ENCODE results near the gene FRAS1. TPM values are rescaled to one million over a fixed set of nuclear protein-coding genes. Genes with fewer than 3 reads are reported as not detected.

The FRAS1 gene
- total RNA-seq, 1 experiment from 2014 or later = 82.0 TPM

DNA sequence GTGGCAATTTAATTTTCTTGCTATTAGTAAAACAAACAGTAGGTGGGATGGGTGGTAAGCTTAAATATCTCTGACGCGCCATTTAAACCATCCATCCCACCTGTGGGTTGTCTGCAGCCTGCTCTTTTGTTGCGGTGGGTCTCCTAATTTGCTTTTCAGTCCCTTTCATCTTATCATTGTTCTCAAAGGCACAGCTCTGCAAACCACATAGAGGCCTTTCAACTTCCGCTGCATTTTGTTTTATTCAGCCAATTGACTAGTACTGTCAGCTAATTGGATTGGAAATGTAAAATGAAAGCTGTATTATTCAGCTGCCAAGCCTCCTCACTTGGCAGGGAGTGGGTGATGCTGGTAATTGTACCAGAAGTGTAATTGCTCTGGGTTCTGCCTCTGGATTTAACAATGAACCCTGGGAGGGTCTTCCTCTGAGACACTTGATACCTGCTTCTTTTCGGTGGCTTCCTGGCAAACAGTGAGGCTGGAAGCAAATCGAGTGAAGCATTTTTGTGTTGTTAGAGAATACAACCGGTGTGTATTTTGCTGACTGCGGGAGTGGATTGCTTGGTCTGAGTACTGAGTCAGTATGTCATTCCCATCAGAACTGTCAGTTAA, 165.6 kb downstream of the FRAS1 start:
- no peaks in the 10 kb centered on the region for H3K27me3 Mint-ChIP-seq (ENCODE audit: low read depth)
- H3K36me3 Mint-ChIP-seq = peaks cover 13% of the 10 kb centered on the region
- TF ChIP-seq, protein P1, sequence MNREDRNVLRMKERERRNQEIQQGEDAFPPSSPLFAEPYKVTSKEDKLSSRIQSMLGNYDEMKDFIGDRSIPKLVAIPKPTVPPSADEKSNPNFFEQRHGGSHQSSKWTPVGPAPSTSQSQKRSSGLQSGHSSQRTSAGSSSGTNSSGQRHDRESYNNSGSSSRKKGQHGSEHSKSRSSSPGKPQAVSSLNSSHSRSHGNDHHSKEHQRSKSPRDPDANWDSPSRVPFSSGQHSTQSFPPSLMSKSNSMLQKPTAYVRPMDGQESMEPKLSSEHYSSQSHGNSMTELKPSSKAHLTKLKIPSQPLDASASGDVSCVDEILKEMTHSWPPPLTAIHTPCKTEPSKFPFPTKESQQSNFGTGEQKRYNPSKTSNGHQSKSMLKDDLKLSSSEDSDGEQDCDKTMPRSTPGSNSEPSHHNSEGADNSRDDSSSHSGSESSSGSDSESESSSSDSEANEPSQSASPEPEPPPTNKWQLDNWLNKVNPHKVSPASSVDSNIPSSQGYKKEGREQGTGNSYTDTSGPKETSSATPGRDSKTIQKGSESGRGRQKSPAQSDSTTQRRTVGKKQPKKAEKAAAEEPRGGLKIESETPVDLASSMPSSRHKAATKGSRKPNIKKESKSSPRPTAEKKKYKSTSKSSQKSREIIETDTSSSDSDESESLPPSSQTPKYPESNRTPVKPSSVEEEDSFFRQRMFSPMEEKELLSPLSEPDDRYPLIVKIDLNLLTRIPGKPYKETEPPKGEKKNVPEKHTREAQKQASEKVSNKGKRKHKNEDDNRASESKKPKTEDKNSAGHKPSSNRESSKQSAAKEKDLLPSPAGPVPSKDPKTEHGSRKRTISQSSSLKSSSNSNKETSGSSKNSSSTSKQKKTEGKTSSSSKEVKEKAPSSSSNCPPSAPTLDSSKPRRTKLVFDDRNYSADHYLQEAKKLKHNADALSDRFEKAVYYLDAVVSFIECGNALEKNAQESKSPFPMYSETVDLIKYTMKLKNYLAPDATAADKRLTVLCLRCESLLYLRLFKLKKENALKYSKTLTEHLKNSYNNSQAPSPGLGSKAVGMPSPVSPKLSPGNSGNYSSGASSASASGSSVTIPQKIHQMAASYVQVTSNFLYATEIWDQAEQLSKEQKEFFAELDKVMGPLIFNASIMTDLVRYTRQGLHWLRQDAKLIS (CRISPR knock-in tag; IDR thresholded peaks at IDR 0.05; ENCODE audit: borderline replicate concordance) = no peak
- TF ChIP-seq ZNF416 (CRISPR knock-in tag; IDR thresholded peaks at IDR 0.05) (no peak), KAT7 (CRISPR knock-in tag; IDR thresholded peaks at IDR 0.05; ENCODE audit: borderline replicate concordance) (no peak), OVOL2 (CRISPR knock-in tag; IDR thresholded peaks at IDR 0.05; ENCODE audit: borderline replicate concordance) (no peak), CDX4 (CRISPR knock-in tag; IDR thresholded peaks at IDR 0.05; ENCODE audit: borderline replicate concordance) (no peak), HMGXB4 (CRISPR knock-in tag; IDR thresholded peaks at IDR 0.05) (no peak), SMAD4 (CRISPR knock-in tag; IDR thresholded peaks at IDR 0.05) (no peak), PRDM15 (CRISPR knock-in tag; IDR thresholded peaks at IDR 0.05) (no peak), IRF2 (CRISPR knock-in tag; IDR thresholded peaks at IDR 0.05; ENCODE audit: borderline replicate concordance, low read depth) (no peak), RORB (CRISPR knock-in tag; IDR thresholded peaks at IDR 0.05) (no peak), ZMAT4 (CRISPR knock-in tag; IDR thresholded peaks at IDR 0.05) (no peak), CREB1 (CRISPR knock-in tag; IDR thresholded peaks at IDR 0.05) (no peak), ZNF532 (CRISPR knock-in tag; IDR thresholded peaks at IDR 0.05; ENCODE audit: borderline replicate concordance) (no peak)
- TF ChIP-seq, protein P2, sequence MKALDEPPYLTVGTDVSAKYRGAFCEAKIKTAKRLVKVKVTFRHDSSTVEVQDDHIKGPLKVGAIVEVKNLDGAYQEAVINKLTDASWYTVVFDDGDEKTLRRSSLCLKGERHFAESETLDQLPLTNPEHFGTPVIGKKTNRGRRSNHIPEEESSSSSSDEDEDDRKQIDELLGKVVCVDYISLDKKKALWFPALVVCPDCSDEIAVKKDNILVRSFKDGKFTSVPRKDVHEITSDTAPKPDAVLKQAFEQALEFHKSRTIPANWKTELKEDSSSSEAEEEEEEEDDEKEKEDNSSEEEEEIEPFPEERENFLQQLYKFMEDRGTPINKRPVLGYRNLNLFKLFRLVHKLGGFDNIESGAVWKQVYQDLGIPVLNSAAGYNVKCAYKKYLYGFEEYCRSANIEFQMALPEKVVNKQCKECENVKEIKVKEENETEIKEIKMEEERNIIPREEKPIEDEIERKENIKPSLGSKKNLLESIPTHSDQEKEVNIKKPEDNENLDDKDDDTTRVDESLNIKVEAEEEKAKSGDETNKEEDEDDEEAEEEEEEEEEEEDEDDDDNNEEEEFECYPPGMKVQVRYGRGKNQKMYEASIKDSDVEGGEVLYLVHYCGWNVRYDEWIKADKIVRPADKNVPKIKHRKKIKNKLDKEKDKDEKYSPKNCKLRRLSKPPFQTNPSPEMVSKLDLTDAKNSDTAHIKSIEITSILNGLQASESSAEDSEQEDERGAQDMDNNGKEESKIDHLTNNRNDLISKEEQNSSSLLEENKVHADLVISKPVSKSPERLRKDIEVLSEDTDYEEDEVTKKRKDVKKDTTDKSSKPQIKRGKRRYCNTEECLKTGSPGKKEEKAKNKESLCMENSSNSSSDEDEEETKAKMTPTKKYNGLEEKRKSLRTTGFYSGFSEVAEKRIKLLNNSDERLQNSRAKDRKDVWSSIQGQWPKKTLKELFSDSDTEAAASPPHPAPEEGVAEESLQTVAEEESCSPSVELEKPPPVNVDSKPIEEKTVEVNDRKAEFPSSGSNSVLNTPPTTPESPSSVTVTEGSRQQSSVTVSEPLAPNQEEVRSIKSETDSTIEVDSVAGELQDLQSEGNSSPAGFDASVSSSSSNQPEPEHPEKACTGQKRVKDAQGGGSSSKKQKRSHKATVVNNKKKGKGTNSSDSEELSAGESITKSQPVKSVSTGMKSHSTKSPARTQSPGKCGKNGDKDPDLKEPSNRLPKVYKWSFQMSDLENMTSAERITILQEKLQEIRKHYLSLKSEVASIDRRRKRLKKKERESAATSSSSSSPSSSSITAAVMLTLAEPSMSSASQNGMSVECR (CRISPR knock-in tag; IDR thresholded peaks at IDR 0.05; ENCODE audit: borderline replicate concordance) = no peak
- TF ChIP-seq, protein P3, sequence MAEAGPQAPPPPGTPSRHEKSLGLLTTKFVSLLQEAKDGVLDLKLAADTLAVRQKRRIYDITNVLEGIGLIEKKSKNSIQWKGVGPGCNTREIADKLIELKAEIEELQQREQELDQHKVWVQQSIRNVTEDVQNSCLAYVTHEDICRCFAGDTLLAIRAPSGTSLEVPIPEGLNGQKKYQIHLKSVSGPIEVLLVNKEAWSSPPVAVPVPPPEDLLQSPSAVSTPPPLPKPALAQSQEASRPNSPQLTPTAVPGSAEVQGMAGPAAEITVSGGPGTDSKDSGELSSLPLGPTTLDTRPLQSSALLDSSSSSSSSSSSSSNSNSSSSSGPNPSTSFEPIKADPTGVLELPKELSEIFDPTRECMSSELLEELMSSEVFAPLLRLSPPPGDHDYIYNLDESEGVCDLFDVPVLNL (CRISPR knock-in tag; IDR thresholded peaks at IDR 0.05; ENCODE audit: borderline replicate concordance, low read depth) = no peak
- H3K27ac Mint-ChIP-seq = peak overlapping the region; percentile 23
- H3K4me3 Mint-ChIP-seq = peak overlapping the region; percentile 35
- H3K9me3 Mint-ChIP-seq = peaks cover 13% of the 10 kb centered on the region
- peaks cover 54% of the 10 kb centered on the region for H3K4me1 Mint-ChIP-seq
- DNase-seq (ENCODE audit: low spot score) (no peak), ATAC-seq (peak; percentile 74)
- ChIA-PET POLR2A (interaction anchor here (0.6 kb wide), 1 partner anchor 317 kb away, joined by 7 read pairs; no protein-coding TSS in a partner anchor), CTCF (interaction anchor here (0.7 to 1.6 kb wide), 7 partner anchors 15 to 228 kb away, joined by 3 to 5 read pairs (median 3); no protein-coding TSS in a partner anchor)

Measured in WTC11 (cell line).